Epithelial cell of proximal tubule (primary cell): ENCODE data around the gene MRPL48. TPM values are rescaled to one million over a fixed set of nuclear protein-coding genes. Genes with fewer than 3 reads are reported as not detected.

Experiments
- DNase-seq: peaks from one replicate; pipeline ENCODE4 v3.0.0-alpha.2; 2011; ENCODE audit warnings: low read depth
- H3K4me3 ChIP-seq: 2 replicates; pipeline ENCODE4 v1.5.1; 2011; ENCODE audit warnings: low read depth, mild to moderate bottlenecking, low read length
- CTCF ChIP-seq: conservative IDR thresholded peaks from 2 replicates; pipeline ENCODE4 v1.5.1; 2012; ENCODE audit warnings: low read depth, mild to moderate bottlenecking, low read length
- total RNA-seq: library from RNA; depleted of rRNA; stranded (reverse); fragments of >200 nt; gene quantifications from 2 replicates; pipeline ENCODE4 v1.2.3, GENCODE V29; 2015

MRPL48 gene
- total RNA-seq, 1 donor from 2014 or later: 49.4 TPM

GRCh38 chr11:73839123-73839457, 51.4 kb downstream of the MRPL48 start:
- no peak for DNase-seq
- H3K4me3 ChIP-seq: no peak overlapping the region
- TF ChIP-seq CTCF: no peak

DNA sequence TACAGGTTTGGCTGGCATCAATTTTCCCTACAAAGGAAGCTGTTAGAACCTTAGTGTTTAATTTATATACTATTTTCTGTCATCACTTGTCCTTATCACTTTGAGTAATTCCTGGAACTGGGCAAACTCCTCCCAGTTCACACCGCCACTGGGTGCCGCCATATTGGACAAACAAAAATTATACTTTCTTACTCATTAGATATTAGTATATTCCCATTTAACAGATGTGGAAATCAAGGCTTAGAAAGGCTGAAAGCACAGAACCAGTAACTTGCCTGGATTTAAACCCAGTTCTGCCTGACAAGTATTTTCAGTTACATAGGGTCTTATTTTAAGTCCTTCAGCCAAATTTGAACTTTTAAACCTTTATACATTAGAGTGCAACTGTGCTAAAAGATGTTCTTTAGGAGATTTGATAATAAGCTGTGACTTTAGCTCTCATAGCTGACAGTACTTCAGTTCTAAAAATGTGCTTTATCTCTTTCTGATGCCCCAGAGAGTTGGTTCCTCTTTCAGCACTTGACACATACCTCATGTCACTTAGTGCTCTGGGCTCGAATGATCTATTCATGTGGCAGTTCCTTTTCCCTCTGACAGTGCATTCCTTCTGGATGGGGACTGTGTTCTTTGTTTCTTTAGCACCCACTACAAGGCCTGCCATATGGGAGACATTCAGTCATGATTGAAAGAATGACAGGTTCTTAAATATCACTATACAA, 63.5 kb downstream of the MRPL48 start:
- no peak for DNase-seq
- no peak for TF ChIP-seq CTCF
- no peak overlapping the region for H3K4me3 ChIP-seq

GRCh38 chr11:73852049-73852448, 64.4 kb downstream of the MRPL48 start:
- no peak for TF ChIP-seq CTCF
- H3K4me3 ChIP-seq: no peak overlapping the region
- DNase-seq: no peak

DNA sequence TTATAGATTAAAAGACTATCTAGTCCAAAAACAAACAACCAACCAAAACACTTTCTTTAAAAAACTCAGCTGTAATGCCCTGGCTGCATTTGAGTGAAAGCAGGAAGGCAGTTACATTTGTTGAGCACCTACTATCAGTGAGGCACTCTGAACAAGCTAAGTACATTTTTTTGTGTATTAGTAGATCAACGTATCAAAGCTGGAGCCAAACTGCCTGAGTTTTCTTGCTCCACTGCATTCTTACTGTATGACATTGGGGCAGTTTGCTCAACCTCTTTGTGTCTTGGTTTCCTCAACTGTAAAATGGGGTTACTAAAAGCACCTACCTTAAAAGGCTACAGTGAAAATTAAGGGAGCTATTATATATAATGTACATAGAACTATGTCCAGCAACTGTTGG, 67.0 kb downstream of the MRPL48 start:
- no peak for TF ChIP-seq CTCF
- no peak for DNase-seq

GRCh38 chr11:73856031-73856567, 68.4 kb downstream of the MRPL48 start:
- DNase-seq: no peak
- no peak for TF ChIP-seq CTCF
- H3K4me3 ChIP-seq: no peak overlapping the region

More for the DNA sequence above, 67.0 kb downstream of the MRPL48 start:
- no peak overlapping the region for H3K4me3 ChIP-seq

DNA sequence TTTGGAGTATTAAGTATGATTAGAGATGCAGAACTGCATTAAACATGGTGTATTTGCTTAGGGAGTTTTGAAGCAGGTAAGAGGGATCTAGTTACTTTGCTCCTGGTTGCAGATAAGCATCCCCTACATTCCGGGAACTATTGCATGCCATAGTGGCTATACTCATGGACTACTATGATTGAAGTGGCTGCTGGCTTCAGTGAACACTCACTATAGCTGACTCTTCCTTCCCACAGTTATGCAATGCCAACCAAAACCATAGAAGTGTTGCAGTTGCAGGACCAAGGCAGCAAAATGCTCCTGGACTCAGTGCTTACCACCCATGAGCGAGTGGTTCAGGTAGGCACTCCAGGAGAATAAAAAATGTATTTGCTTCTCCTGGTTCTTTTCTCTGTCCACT, 72.0 kb downstream of the MRPL48 start:
- no peak for TF ChIP-seq CTCF
- no peak for DNase-seq
- H3K4me3 ChIP-seq: no peak overlapping the region

DNA sequence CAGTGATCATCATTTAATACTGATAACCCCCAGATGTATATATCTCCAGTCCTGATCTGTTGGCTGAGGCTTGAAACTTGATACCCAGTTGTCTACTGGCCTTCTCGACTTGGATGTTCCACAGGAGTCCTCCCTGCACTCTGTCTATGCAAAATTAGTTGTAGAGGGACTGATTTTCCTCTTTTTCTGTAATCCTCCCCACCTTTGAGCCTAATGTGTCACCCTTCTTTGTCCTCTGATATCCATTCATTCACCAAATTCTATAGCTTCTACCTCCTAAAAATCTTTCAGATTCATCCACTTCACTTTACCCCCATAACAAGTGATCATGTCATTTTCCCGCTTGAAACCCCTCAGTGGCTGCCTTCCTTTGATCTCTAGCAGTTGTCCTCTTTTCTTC, 72.5 kb downstream of the MRPL48 start:
- DNase-seq: no peak
- no peak overlapping the region for H3K4me3 ChIP-seq
- TF ChIP-seq CTCF: no peak
